CD4-positive, CD25-positive, alpha-beta regulatory T cell (primary cell): ENCODE data around the gene ABLIM1. TPM values are rescaled to one million over a fixed set of nuclear protein-coding genes. Genes with fewer than 3 reads are reported as not detected.

Experiments used
- ATAC-seq, 2 donors: fragments of 150-1000 bp; cut with Tn5 transposase; one replicate each; pipeline ENCODE4 v1.10.0; 2021; ENCODE audit warnings: low read depth in 2 of 2, moderate number of reproducible peaks in 2 of 2, moderate library complexity in 1 of 2
- DNase-seq, 3 donors: peaks; one replicate each; pipeline versions ENCODE4 v3.0.0 to v3.0.0-alpha.2; 2012 to 2022; ENCODE audit warnings: mixed read lengths in 1 of 3
- H3K27ac ChIP-seq: one replicate; pipeline ENCODE4 v1.7.0; 2013; ENCODE audit warnings: mild to moderate bottlenecking, low read length; ENCODE audit not compliant: insufficient read depth, poor library complexity, severe bottlenecking
- H3K27me3 ChIP-seq: one replicate; pipeline ENCODE4 v1.7.0; 2013; ENCODE audit warnings: low read length; ENCODE audit not compliant: control insufficient read depth, insufficient read depth
- H3K36me3 ChIP-seq: one replicate; pipeline ENCODE4 v1.7.0; 2013; ENCODE audit warnings: mild to moderate bottlenecking, low read length, moderate library complexity; ENCODE audit not compliant: control insufficient read depth, insufficient read depth
- H3K4me1 ChIP-seq: 2 replicates; pipeline ENCODE4 v1.7.0; 2013; ENCODE audit warnings: mild to moderate bottlenecking, low read length; ENCODE audit not compliant: insufficient read depth, control insufficient read depth, poor library complexity, severe bottlenecking
- H3K4me3 ChIP-seq: one replicate; pipeline ENCODE4 v1.7.0; 2013; ENCODE audit warnings: low read depth, mild to moderate bottlenecking, low read length, moderate library complexity
- H3K9me3 ChIP-seq, 2 experiments: 1 replicate in 1 of 2; 2 replicates in 1 of 2; pipeline ENCODE4 v1.7.0; 2013; ENCODE audit warnings: low read length in 2 of 2, mild to moderate bottlenecking in 1 of 2, moderate library complexity in 1 of 2; ENCODE audit not compliant: control insufficient read depth in 2 of 2
- H3K27ac Mint-ChIP-seq, 3 donors: one replicate each; pipeline ENCODE4 v1.8.0; 2020 to 2022; ENCODE audit warnings: mild to moderate bottlenecking in 3 of 3, mixed read lengths in 3 of 3, moderate library complexity in 2 of 3
- H3K27me3 Mint-ChIP-seq: one replicate; pipeline ENCODE4 v1.8.0; 2022; ENCODE audit warnings: mild to moderate bottlenecking, mixed read lengths
- H3K36me3 Mint-ChIP-seq: one replicate; pipeline ENCODE4 v1.8.0; 2020; ENCODE audit warnings: mixed read lengths
- H3K4me1 Mint-ChIP-seq, 4 donors: one replicate each; pipeline ENCODE4 v1.8.0; 2020 to 2022; ENCODE audit warnings: mixed read lengths in 4 of 4, mild to moderate bottlenecking in 1 of 4
- H3K4me3 Mint-ChIP-seq, 4 donors: one replicate each; pipeline ENCODE4 v1.8.0; 2020 to 2022; ENCODE audit warnings: mild to moderate bottlenecking in 4 of 4, mixed read lengths in 4 of 4, moderate library complexity in 3 of 4
- H3K9me3 Mint-ChIP-seq, 7 donors: one replicate each; pipeline ENCODE4 v1.8.0; 2020 to 2022; ENCODE audit warnings: mixed read lengths in 7 of 7, mild to moderate bottlenecking in 3 of 7, moderate library complexity in 2 of 7
- polyA plus RNA-seq, 4 donors: library from polyadenylated mRNA; unstranded; fragments of 300-500 nt; fragmentation: Illumina TruSeq; gene quantifications; one replicate each; pipeline ENCODE4 v1.2.3, GENCODE V29; 2021
- total RNA-seq: library from RNA; stranded (reverse); gene quantifications from one replicate; pipeline ENCODE4 v1.2.3, GENCODE V29; 2022

ABLIM1 gene
- total and polyA plus RNA-seq, 5 donors from 2014 or later = 101 to 138 (median 131) TPM

GRCh38 chr10:114471906-114472876 lies 185.9 kb downstream of the ABLIM1 start:
- Histone ChIP-seq H3K36me3 (peaks cover 22% of the 10 kb centered on the region), H3K4me1 (peaks cover 5% of the 10 kb centered on the region), H3K27ac (no peak overlapping the region), H3K4me3 (no peak overlapping the region), H3K27me3 (no peaks in the 10 kb centered on the region), H3K9me3 (no peaks in the 10 kb centered on the region)
- H3K27me3 Mint-ChIP-seq = no peaks in the 10 kb centered on the region
- DNase-seq (no peak), ATAC-seq (no peak)
- H3K9me3 Mint-ChIP-seq = no peaks in the 10 kb centered on the region
- peaks cover 18% of the 10 kb centered on the region for H3K36me3 Mint-ChIP-seq
- peaks cover 5 to 35% (median 23%) of the 10 kb centered on the region in 4 donors for H3K4me1 Mint-ChIP-seq
- peak overlapping the region; percentile 34 to 77 (median 72) for H3K27ac Mint-ChIP-seq
- H3K4me3 Mint-ChIP-seq = no peak overlapping the region

- Mint-ChIP-seq H3K4me3 (no peak overlapping the region), H3K4me1 (peaks cover 5 to 29% (median 23%) of the 10 kb centered on the region in 4 donors), H3K27me3 (no peaks in the 10 kb centered on the region), H3K27ac (peak overlapping the region in 2 of 3 donors; percentile 15 to 75), H3K9me3 (no peaks in the 10 kb centered on the region), H3K36me3 (peaks cover 18% of the 10 kb centered on the region)
- Histone ChIP-seq H3K9me3 (no peaks in the 10 kb centered on the region), H3K4me1 (peaks cover 5% of the 10 kb centered on the region), H3K27ac (no peak overlapping the region), H3K36me3 (peaks cover 26% of the 10 kb centered on the region), H3K27me3 (no peaks in the 10 kb centered on the region), H3K4me3 (no peak overlapping the region)
- ATAC-seq (peak; percentile 82 to 86), DNase-seq (peak; percentile 51 to 85 (median 72))
These were observed 186.8 kb downstream of the ABLIM1 start for GRCh38 chr10:114470956-114471905.

- Mint-ChIP-seq H3K9me3 (no peaks in the 10 kb centered on the region), H3K27me3 (no peaks in the 10 kb centered on the region), H3K4me1 (peaks cover 5 to 21% (median 20%) of the 10 kb centered on the region in 4 donors), H3K4me3 (no peak overlapping the region), H3K36me3 (peaks cover 20% of the 10 kb centered on the region), H3K27ac (peak overlapping the region in 1 of 3 donors; percentile 15)
- DNase-seq (no peak), ATAC-seq (no peak)
- peaks cover 34% of the 10 kb centered on the region for H3K36me3 ChIP-seq
- no peaks in the 10 kb centered on the region for H3K9me3 ChIP-seq
- H3K27ac ChIP-seq = no peak overlapping the region
- peaks cover 5% of the 10 kb centered on the region for H3K4me1 ChIP-seq
- no peaks in the 10 kb centered on the region for H3K27me3 ChIP-seq
- no peak overlapping the region for H3K4me3 ChIP-seq
These were observed 187.7 kb downstream of the ABLIM1 start for GRCh38 chr10:114470361-114470760.

GRCh38 chr10:114458955-114459354 lies 199.1 kb downstream of the ABLIM1 start:
- DNase-seq (peak in 1 of 3 donors; percentile 24), ATAC-seq (no peak)
- peak overlapping the region in 1 of 3 donors; percentile 26 for H3K27ac Mint-ChIP-seq
- peaks cover 70% of the 10 kb centered on the region for H3K36me3 ChIP-seq
- no peaks in the 10 kb centered on the region for H3K27me3 ChIP-seq
- no peaks in the 10 kb centered on the region for H3K4me1 ChIP-seq
- H3K4me1 Mint-ChIP-seq = peaks cover 10 to 18% (median 11%) of the 10 kb centered on the region in 4 donors
- H3K4me3 ChIP-seq = no peak overlapping the region
- no peak overlapping the region for H3K4me3 Mint-ChIP-seq
- no peak overlapping the region for H3K27ac ChIP-seq
- no peaks in the 10 kb centered on the region for H3K9me3 Mint-ChIP-seq
- no peaks in the 10 kb centered on the region for H3K27me3 Mint-ChIP-seq
- peaks cover 47% of the 10 kb centered on the region for H3K36me3 Mint-ChIP-seq
- no peaks in the 10 kb centered on the region for H3K9me3 ChIP-seq

GRCh38 chr10:114458216-114458920 lies 199.7 kb downstream of the ABLIM1 start:
- H3K4me3 ChIP-seq = no peak overlapping the region
- Mint-ChIP-seq H3K36me3 (peaks cover 45% of the 10 kb centered on the region), H3K9me3 (peaks cover 0 to 2% (median 0%) of the 10 kb centered on the region in 7 donors), H3K27me3 (no peaks in the 10 kb centered on the region), H3K4me3 (no peak overlapping the region), H3K27ac (peak overlapping the region in 1 of 3 donors; percentile 17), H3K4me1 (peaks cover 11 to 18% (median 13%) of the 10 kb centered on the region in 4 donors)
- H3K36me3 ChIP-seq = peaks cover 70% of the 10 kb centered on the region
- no peak overlapping the region for H3K27ac ChIP-seq
- H3K27me3 ChIP-seq = no peaks in the 10 kb centered on the region
- H3K9me3 ChIP-seq = no peaks in the 10 kb centered on the region
- H3K4me1 ChIP-seq = no peaks in the 10 kb centered on the region
- DNase-seq (no peak), ATAC-seq (no peak)

GRCh38 chr10:114453576-114453975 lies 204.5 kb downstream of the ABLIM1 start:
- Mint-ChIP-seq H3K36me3 (peaks cover 42% of the 10 kb centered on the region), H3K4me1 (peaks cover 9 to 19% (median 11%) of the 10 kb centered on the region in 4 donors), H3K4me3 (no peak overlapping the region), H3K27me3 (no peaks in the 10 kb centered on the region), H3K27ac (no peak overlapping the region), H3K9me3 (peaks cover 0 to 2% (median 0%) of the 10 kb centered on the region in 7 donors)
- no peak overlapping the region for H3K27ac ChIP-seq
- ATAC-seq = no peak
- no peaks in the 10 kb centered on the region for H3K27me3 ChIP-seq
- no peaks in the 10 kb centered on the region for H3K4me1 ChIP-seq
- peaks cover 69% of the 10 kb centered on the region for H3K36me3 ChIP-seq
- H3K9me3 ChIP-seq = no peaks in the 10 kb centered on the region
- H3K4me3 ChIP-seq = no peak overlapping the region
- no peak for DNase-seq

- H3K9me3 Mint-ChIP-seq = peaks cover 0 to 2% (median 0%) of the 10 kb centered on the region in 7 donors
- ATAC-seq (no peak), DNase-seq (no peak)
- no peaks in the 10 kb centered on the region for H3K27me3 Mint-ChIP-seq
- peaks cover 4 to 10% (median 7%) of the 10 kb centered on the region in 4 donors for H3K4me1 Mint-ChIP-seq
- H3K4me3 ChIP-seq = no peak overlapping the region
- no peaks in the 10 kb centered on the region for H3K4me1 ChIP-seq
- H3K4me3 Mint-ChIP-seq = no peak overlapping the region
- H3K36me3 ChIP-seq = peaks cover 68% of the 10 kb centered on the region
- H3K27ac ChIP-seq = no peak overlapping the region
- H3K27ac Mint-ChIP-seq = no peak overlapping the region
- no peaks in the 10 kb centered on the region for H3K9me3 ChIP-seq
- H3K36me3 Mint-ChIP-seq = peaks cover 39% of the 10 kb centered on the region
- H3K27me3 ChIP-seq = no peaks in the 10 kb centered on the region
These were observed 209.2 kb downstream of the ABLIM1 start for GRCh38 chr10:114448897-114449296.
